Mesenteric fat pad (tissue), 1 donor: ENCODE data around the gene NAT16. TPM values are rescaled to one million over a fixed set of nuclear protein-coding genes. Genes with fewer than 3 reads are reported as not detected.
"Not testable (repeated sequence)": the region's sequence is repeated elsewhere in the genome, so short reads cannot be mapped to it uniquely, and the experiment has no call there.

Experiments
- DNase-seq: peaks from one replicate; pipeline ENCODE4 v3.0.0-alpha.2; 2020; ENCODE audit warnings: low spot score
- microRNA-seq: library from miRNA; unstranded; fragments of <30 nt; microRNA quantifications from one replicate; pipeline ENCODE4 v1.2.0, GENCODE V29; 2020; ENCODE audit warnings: borderline number of aligned reads
- total RNA-seq: library from RNA; stranded (reverse); fragmentation: NEBNext Ultra II Directional; extraction: Animal tissue kit (Norgen Biotek cat#: 25700); gene quantifications from one replicate; pipeline ENCODE4 v1.2.1, GENCODE V29; 2021
- donor health status: DM: yes; HTN: yes; CAD: no.

NAT16 gene
- total RNA-seq, 1 donor from 2014 or later, result not detected

DNA sequence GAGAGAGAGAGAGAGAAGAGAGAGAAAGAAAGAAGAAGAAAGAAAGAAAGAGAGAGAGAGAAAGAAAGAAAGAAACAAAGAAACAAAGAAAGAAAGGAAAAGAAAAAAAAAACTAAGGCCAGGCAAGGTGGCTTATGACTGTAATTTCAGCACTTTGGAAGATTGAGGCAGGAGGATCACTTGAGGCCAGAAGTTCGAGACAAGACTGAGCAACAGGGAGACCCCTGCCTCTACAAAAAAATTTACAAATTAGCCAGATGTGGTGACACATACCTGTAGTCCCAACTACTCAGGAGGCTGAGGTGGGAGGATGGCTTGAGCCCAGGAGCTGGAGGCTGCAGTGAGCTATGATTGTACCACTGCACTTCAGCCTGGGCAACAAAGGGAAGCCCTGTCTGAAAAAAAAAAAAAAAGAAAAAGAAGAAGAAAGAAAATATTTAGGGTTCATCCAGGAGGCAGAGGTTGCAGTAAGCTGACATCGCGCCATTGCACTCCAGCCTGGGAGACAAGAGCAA is 50.4 kb downstream of the NAT16 start:
- no peak for DNase-seq

DNA sequence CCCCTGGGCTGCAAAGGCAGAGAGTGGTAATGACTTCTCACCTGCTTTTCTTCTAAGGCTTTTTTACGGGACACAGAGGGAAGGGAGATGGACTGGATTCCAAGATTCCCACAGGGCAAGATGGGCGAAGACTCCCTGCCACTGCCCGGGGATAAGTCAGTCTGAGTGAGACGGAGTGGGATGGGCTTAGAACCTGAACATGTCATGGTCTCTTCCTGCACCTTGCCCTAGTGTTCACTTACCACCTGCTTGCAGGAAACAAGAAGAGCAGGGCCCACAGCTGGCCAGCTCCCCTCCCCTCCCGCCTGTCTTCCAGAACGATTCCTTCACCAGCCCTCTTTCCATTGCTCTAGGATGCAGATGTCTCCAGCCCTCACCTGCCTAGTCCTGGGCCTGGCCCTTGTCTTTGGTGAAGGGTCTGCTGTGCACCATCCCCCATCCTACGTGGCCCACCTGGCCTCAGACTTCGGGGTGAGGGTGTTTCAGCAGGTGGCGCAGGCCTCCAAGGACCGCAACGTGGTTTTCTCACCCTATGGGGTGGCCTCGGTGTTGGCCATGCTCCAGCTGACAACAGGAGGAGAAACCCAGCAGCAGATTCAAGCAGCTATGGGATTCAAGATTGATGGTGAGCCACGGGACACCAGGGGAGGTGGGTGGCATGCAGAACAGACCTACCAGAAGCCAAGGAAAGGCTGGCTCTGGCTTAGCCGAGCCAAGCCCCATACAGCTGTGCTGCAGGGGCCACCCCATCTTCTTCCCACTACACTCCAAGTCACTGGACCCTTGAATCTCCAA is 51.9 kb downstream of the NAT16 start:
- DNase-seq, result no peak

DNA sequence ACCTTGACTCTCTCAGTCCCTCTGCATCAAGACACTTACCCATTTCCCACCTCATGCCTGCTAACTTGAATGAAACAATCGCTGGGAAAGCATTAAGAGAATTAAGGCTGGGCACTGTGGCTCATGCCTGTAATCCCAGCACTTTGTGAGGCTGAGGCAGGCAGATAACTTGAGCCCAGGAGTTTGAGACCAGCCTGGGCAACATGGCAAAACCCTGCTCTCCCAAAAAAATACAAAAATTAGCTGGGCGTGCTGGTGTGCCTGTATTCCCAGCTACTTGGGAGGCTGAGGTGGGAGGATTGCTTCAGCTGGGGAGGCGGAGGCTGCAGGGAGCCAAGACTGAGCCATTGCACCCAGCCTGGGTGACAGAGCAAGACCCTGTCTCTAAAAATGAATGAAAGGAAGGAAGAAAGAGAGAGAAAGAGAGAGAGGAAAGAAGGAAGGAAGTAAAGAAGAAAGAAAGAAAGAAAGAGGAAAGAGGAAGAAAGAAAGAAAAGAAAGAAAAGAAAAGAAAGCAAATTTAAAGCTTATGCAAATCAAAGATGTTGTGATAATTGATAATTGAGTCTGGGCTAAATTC is 52.5 kb downstream of the NAT16 start:
- no peak for DNase-seq

DNA sequence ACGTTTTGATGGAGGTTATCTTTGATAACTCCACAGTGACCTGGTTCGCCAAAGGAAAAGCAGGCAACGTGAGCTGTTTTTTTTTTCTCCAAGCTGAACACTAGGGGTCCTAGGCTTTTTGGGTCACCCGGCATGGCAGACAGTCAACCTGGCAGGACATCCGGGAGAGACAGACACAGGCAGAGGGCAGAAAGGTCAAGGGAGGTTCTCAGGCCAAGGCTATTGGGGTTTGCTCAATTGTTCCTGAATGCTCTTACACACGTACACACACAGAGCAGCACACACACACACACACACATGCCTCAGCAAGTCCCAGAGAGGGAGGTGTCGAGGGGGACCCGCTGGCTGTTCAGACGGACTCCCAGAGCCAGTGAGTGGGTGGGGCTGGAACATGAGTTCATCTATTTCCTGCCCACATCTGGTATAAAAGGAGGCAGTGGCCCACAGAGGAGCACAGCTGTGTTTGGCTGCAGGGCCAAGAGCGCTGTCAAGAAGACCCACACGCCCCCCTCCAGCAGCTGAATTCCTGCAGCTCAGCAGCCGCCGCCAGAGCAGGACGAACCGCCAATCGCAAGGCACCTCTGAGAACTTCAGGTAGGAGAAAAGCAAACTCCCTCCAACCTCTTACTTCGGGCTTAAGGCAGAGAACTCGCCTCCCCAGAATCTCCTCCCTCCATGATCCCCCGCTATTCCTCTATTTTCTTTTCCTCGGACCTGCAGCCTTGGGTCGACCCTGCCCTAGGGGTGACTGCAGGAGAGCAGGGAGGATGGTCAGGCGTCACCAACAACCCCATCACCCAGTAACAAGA is 53.2 kb downstream of the NAT16 start, which contains the start of gene SERPINE1:
Gene SERPINE1 (plus strand): TSS at position 454 of the 809 bp plus-strand sequence. CDS start 1,290 bp downstream, outside the sequence.
- DNase-seq, result peak; percentile 93

DNA sequence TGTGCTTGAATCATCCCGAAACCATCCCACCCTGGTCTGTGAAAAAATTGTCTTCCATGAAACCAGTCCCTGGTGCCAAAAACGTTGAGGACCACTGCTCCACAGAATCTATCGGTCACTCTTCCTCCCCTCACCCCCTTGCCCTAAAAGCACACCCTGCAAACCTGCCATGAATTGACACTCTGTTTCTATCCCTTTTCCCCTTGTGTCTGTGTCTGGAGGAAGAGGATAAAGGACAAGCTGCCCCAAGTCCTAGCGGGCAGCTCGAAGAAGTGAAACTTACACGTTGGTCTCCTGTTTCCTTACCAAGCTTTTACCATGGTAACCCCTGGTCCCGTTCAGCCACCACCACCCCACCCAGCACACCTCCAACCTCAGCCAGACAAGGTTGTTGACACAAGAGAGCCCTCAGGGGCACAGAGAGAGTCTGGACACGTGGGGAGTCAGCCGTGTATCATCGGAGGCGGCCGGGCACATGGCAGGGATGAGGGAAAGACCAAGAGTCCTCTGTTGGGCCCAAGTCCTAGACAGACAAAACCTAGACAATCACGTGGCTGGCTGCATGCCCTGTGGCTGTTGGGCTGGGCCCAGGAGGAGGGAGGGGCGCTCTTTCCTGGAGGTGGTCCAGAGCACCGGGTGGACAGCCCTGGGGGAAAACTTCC is 54.0 kb downstream of the NAT16 start:
- peak; percentile 92 for DNase-seq

DNA sequence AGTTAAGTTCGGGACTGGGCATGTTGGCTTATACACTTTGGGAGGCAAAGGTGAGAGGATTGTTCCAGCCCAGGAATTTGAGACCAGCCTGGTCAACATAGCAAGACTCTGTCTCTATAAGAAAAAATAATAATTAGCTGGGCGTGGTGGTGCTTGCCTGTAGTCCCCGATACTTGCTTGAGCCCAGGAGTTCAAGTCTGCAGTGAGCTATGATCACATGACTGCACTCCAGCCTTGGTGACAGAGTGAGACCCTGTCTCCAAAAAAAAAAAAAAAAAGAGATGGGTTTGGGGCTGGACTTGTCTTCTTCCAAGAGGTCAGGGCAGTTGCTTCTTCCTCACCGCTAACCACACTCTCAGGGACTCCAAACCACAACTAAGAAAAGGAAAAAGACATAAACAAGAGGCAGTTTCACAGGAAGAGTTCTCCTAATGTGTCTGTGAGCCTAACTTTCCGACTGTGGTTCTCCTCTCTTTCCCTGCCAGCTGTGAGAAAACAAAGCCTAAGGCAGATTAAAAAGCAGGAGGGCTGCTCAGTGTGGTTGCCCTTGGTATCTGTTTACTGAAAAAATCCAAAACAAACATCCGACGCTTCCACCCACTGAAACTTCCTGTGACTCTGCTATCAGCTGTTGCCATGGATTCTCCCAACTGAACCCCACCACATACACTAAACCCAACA is 55.6 kb downstream of the NAT16 start:
- no peak for DNase-seq

DNA sequence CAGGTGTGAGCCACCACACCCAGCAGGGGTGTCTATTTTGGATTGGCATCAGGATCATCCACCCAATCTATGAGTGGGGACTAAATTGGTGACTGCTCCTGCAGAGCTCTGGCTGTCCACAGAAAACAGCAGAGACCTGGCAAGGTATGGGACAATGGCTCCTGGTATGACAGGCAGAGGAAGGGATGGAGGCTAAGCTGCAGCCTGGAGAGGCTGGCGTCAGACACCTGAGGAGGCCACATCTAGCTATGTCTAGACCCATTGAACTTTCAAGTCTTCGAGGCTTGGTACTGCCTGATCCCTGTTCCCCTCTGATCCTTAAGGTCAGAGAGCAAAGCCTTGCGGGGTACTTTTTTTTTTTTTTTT is 56.4 kb downstream of the NAT16 start:
- no peak for DNase-seq

DNA sequence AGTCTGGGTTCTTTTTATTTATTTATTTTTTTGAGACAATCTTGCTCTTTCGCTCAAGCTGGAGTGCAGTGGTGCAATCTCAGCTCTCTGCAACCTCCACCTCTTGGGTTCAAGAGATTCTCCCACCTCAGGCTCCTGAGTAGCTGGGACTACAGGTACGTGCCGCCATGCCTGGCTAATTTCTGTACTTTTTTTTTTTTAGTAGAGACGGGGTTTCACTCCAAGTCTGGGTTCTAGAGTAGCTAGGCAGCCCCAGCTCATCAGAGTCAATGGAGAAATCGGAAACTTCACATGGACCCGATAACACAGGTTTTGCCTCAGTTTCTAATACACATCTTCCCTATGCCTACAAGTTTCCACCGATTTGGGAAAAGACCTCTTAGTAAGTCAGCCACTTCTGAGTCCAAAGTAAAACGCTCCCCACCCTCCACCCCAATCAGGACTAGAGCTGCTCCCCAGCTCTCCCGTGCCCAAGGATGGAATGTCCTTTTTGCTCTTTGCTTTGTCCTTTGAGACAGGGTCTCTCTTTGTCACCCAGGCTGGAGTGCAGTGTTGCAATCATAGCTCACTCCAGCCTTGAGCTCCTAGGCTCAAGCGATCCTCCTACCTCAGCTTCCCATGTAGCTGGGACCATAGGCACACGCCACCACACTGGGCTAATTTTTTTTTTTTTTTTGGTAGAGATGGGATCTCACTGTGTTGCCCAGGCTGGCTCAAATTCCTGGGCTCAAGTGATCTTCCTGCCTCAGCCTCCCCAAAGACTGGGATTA is 57.0 kb downstream of the NAT16 start:
- DNase-seq, result no peak

DNA sequence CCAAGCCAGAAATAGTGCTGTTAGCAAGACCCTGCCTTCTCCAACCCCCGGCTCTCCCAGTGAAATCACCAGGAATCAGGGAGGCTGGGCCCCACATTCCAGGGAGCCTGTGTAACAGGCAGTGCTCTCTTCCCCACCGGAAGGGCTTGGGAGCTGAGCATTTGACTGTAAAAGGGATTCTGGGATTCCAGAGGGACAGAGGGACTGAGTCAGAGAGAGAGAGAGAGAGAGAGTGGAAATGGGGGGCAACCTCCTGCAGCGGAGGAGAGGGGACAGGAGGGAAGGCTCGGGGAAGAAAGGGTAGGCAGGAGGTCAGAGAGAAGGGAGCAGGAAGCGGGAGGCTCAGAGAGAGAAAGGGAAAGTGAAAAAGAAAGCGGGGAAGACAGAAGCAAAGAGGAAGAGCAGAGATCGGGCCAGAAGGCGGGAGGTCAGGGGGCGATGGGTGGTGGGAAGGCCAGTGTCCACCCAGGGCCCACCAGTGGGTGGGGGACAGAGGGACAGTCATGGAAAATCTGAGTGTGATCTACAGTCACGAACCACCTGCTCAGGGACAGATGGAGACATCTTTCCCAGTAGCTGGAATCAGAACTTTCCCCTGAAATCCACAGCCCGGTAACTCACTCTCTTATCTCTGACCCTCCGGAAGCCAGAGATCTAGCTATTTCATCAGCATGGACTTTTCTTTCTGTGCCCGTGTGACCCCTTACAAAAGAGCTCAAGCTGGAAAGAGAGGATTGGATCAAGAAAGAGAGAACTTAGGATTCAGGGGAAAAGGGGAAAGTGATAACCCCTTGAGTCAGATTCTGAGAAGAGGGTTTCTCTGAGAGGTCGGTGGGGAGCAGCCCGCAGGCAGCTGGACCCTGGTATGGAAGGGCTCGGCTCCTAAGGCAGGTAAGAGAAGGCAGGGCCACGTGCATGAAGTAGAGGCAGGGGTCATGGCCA is 57.8 kb downstream of the NAT16 start:
- DNase-seq, result no peak

DNA sequence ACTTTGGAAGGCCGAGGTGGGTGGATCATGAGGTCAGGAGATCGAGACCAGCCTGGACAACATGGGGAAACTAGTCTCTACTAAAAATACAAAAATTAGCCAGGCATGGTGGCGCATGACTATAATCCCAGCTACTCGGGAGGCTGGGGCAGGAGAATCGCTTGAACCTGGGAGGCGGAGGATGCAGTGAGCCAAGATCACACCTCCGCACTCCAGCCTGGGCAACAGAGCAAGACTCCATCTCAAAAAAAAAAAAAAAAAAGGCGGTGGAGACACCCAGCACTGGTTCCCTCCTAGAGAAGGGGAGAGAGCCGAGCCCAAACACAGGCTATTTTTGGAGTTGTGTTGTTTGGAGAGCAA is 58.5 kb downstream of the NAT16 start:
- not testable (repeated sequence) for DNase-seq

Small RNA genes lying within 50 kb of the gene (microRNA-seq; reads per million reads assigned to microRNA genes)
- not detected for gene MIR4653

Other genes with a start within 250 kb of the NAT16 start
- 1.3 TPM for gene MUC3A, start 230.8 kb downstream of the NAT16 start, total RNA-seq
- 0.32 TPM for gene MUC12, start 210.7 kb downstream of the NAT16 start, total RNA-seq
- gene MUC17, start 160.2 kb downstream of the NAT16 start, total RNA-seq, result 0.35 TPM
- 48.2 TPM for gene TRIM56, start 94.8 kb downstream of the NAT16 start, total RNA-seq
- 130 TPM for gene SERPINE1, start 53.2 kb downstream of the NAT16 start, total RNA-seq
- 30.4 TPM for gene AP1S1, start 25.8 kb downstream of the NAT16 start, total RNA-seq
- gene VGF, start 14.7 kb downstream of the NAT16 start, total RNA-seq, result 0.22 TPM
- not detected for gene MOGAT3, start 20.7 kb upstream of the NAT16 start, total RNA-seq
- 74.3 TPM for gene PLOD3, start 37.3 kb upstream of the NAT16 start, total RNA-seq
- gene ZNHIT1, start 37.9 kb upstream of the NAT16 start, total RNA-seq, result 74.8 TPM
- 13.3 TPM for gene CLDN15, start 57.5 kb upstream of the NAT16 start, total RNA-seq
- 219 TPM for gene FIS1, start 64.8 kb upstream of the NAT16 start, total RNA-seq
- 12.0 TPM for gene IFT22, start 141.5 kb upstream of the NAT16 start, total RNA-seq
- gene COL26A1, start 182.6 kb upstream of the NAT16 start, total RNA-seq, result not detected